Measurements from ENCODE around the gene PRKCH. TPM values are rescaled to one million over a fixed set of nuclear protein-coding genes. Genes with fewer than 3 reads are reported as not detected.

Gene PRKCH
- total RNA-seq, 2 donors from 2014 or later = 18.2 to 82.4 TPM

GRCh38 chr14:61513986-61514830 lies 192.8 kb downstream of the PRKCH start:
- 47 to 51% methylated on average over 10 of the region's 10 CpGs for WGBS, 2 donors

GRCh38 chr14:61514927-61515326 lies 193.5 kb downstream of the PRKCH start:
- DNase-seq = no peak
- Histone ChIP-seq H3K4me3 (no peak overlapping the region), H3K4me1 (peaks cover 74% of the 10 kb centered on the region), H3K9me3 (no peaks in the 10 kb centered on the region), H3K36me3 (replicated peaks in 1 of 2; ENCODE audit: insufficient read depth in 1 of 2, low read depth in 2 of 2) (no peaks in the 10 kb centered on the region), H3K27ac (peak overlapping the region in 1 of 4 donors; percentile 12), H3K27me3 (no peaks in the 10 kb centered on the region)
- 37 to 52% methylated on average over 1 of the region's 1 CpG for WGBS, 2 donors
- TF ChIP-seq POLR2A (IDR thresholded peaks at IDR 0.05) = no peak
- no peak for TF ChIP-seq CTCF (IDR thresholded peaks at IDR 0.05)
- ATAC-seq = no peak
- intact Hi-C loops (cut with DNase I) = no loop called here

More at GRCh38 chr14:61513986-61514830, 192.8 kb downstream of the PRKCH start:
- no peak for DNase-seq
- intact Hi-C loops (cut with DNase I) = no loop called here
- Histone ChIP-seq H3K27me3 (no peaks in the 10 kb centered on the region), H3K27ac (peak overlapping the region in 2 of 4 donors; percentile 45 to 46), H3K4me3 (no peak overlapping the region), H3K9me3 (no peaks in the 10 kb centered on the region), H3K4me1 (peaks cover 74% of the 10 kb centered on the region), H3K36me3 (replicated peaks in 1 of 2; ENCODE audit: insufficient read depth in 1 of 2, low read depth in 2 of 2) (no peaks in the 10 kb centered on the region)
- peak; percentile 14 for ATAC-seq
- TF ChIP-seq CTCF (IDR thresholded peaks at IDR 0.05) (no peak), POLR2A (IDR thresholded peaks at IDR 0.05) (no peak)

DNA sequence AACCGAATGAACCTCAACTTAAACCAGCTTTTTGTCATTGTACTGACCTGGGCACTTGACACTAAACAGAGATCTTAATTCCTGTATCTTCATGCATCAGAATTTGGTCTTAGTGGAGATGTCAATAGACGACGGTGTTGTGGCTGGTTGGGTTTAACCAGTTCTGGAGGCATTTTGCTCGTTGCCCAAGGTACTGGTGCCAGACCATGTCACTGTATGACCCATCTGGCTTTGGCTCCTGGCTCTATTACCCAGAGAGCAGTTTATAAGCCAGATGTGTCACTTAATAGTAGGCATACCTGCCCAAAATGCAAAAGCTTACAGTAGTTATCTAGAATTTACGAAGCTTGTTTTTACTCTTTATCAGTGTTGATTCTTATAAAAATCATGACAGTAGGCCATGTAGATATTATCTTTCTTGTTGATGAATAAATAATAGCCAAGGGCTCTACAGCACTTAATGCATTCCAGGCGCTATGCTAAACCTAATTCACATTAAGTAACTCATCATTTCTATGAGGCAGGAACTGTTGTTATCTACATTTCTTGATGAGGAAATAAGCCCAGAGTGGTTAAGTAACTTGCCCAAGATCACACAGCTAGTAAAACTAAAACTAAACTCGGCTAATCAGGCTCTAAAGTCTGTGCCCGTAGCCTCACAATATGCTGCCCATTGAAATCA lies 194.2 kb downstream of the PRKCH start:
- H3K4me3 ChIP-seq = no peak overlapping the region
- DNase-seq (no peak), ATAC-seq (no peak)
- no peaks in the 10 kb centered on the region for H3K36me3 ChIP-seq (replicated peaks in 1 of 2; ENCODE audit: insufficient read depth in 1 of 2, low read depth in 2 of 2)
- intact Hi-C loops (cut with DNase I) = no loop called here
- H3K27me3 ChIP-seq = no peaks in the 10 kb centered on the region
- TF ChIP-seq CTCF (IDR thresholded peaks at IDR 0.05) = no peak
- no peak for TF ChIP-seq POLR2A (IDR thresholded peaks at IDR 0.05)
- no peaks in the 10 kb centered on the region for H3K9me3 ChIP-seq
- peaks cover 74% of the 10 kb centered on the region for H3K4me1 ChIP-seq
- H3K27ac ChIP-seq = peak overlapping the region; percentile 37 to 78 (median 71)
- 72 to 74% methylated on average over 8 of the region's 8 CpGs for WGBS, 2 donors

DNA sequence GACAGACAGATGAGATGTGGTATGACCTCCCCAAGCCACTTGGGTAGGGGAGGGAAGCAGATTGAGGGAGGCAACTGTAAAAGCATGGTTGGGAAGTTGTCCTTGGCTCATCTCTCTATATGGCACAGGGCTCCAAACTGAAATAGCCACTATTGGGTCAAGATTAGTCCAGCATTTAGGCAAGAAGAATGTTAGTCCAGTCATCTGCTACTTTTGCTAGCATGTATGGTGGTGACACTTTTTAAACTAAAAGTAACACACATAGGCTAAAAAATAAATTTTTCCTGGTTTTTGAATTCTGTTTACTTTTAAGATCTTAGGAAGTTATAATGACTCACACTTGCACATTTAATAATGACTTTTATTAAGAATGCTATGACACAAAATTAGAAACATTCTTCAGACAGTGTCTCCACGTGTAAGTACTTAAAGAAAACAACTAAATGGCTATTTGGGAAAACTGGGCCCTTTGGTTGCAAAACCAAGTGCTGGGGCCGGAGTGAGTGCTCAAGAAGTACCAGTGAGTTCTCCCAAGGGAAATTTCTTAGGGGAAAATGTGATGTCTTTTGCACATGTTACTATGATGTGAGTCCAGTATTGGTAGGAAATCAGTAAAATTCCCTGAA lies 194.9 kb downstream of the PRKCH start:
- H3K4me1 ChIP-seq = peaks cover 68% of the 10 kb centered on the region
- intact Hi-C loops (cut with DNase I) = no loop called here
- ATAC-seq = no peak
- no peaks in the 10 kb centered on the region for H3K36me3 ChIP-seq (replicated peaks in 1 of 2; ENCODE audit: insufficient read depth in 1 of 2, low read depth in 2 of 2)
- TF ChIP-seq CTCF (IDR thresholded peaks at IDR 0.05) (no peak), POLR2A (IDR thresholded peaks at IDR 0.05) (no peak)
- WGBS, 2 donors = 25 to 47% methylated on average over 2 of the region's 2 CpGs
- no peaks in the 10 kb centered on the region for H3K9me3 ChIP-seq
- no peaks in the 10 kb centered on the region for H3K27me3 ChIP-seq
- peak overlapping the region; percentile 66 to 78 (median 71) for H3K27ac ChIP-seq
- no peak for DNase-seq
- no peak overlapping the region for H3K4me3 ChIP-seq

All from body of pancreas (tissue), 4 donors.